GM04504 (cell line): ENCODE results near the gene LRRK1.

ENCODE experiments used
- DNase-seq: peaks from one replicate; pipeline ENCODE4 v3.0.0-alpha.2; 2012; ENCODE audit warnings: low read depth

LRRK1 gene

DNA sequence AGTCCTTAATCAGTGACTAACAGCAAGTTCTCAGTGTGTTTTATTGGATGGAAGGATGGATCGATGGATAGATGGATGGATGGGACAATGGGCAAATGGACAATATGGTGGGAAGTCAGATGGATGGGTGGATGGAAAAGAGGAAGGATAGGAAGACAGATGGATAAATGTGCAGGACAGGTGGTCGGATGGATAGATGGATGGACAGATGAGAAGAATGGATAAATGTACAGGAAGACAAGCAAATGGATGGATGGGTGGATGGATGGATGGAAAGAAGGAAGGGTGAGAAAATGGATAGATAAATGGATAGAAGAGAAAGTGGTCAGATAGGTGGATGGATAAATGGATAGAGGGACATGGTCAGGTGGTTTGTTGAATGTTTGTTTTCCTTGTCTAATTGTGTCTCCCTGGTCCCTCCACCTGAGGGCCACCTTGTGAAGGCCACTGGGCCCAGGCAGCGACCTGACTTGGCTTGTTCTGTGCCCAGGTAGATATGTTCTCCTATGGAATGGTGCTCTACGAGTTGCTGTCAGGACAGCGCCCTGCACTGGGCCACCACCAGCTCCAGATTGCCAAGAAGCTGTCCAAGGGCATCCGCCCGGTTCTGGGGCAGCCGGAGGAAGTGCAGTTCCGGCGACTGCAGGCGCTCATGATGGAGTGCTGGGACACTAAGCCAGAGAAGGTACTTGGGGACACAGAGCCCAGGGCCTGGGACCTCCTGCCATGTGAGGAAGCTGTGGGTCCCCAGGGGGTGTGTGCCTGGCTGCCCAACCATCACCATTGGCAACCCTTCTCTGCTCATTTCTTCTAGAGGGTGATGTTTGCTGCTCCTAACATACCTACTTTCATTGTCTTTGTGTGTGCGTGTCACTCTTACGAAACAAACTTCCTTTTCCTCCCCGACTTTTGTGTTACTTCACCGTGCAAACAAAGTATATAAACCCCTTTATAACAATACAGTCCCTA is 137.5 kb downstream of the LRRK1 start:
- DNase-seq, result no peak

DNA sequence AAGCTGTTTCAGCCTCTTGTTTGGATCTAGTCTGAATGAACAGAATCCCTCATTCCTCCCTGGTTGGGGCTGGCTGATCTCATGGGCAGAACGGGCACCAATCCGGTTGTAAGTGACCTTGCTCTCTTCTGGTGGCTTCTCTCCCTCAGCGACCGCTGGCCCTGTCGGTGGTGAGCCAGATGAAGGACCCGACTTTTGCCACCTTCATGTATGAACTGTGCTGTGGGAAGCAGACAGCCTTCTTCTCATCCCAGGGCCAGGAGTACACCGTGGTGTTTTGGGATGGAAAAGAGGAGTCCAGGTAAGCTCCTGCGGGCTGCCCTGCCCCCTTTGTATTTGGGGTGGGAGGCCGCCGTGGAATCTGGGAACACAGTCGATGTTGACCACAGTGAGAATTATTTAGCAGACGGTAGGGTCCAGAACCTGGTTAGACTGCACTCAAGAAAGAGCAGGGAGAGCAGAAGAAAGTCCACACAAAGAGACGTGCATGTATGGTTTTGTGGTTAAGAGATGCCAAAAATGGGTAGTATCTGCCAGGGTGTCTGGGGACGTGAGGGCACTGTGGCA is 138.8 kb downstream of the LRRK1 start:
- no peak for DNase-seq

DNA sequence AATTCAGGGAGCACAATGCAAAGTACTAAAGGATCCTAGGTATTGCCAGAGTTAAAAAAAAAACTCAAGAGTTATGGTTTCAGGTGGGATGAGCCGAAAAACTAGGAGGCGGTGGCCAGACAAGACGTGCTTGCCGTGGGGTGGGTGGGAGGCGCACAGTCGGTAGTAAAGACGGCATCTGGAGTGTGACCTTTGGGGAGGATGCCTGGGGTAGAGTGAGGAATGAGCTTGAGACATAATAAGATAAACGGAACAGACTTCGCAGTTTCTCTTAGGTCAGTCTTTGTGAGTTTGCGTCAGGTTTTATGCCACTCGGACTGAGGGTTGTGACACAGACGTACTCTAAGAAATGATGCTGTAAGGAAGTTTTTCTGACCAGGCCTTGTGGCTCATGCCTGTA is 139.6 kb downstream of the LRRK1 start:
- no peak for DNase-seq

GRCh38 chr15:101059381-101060341 is 140.5 kb downstream of the LRRK1 start:
- no peak for DNase-seq

- DNase-seq, result no peak
These were observed 141.7 kb downstream of the LRRK1 start for GRCh38 chr15:101060576-101061551.

DNA sequence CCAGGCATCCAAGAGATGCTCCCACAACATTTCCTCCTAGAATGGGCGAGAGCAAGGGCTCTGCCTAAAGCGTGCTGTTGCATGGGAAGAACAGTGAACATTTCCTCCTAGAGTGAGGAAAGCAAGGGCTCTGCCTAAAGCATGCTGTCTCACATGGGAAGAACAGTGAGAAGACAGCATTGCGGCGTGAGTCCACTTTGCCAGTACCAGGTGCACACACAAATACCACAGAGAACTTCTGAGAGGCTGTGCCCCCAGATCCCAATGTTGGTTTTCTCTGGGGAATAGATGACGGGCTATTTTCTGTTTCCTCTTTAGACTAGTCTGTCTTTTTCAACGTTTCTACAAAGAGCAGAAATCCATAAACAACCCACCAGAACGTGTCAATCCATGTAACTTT is 142.9 kb downstream of the LRRK1 start:
- DNase-seq, result no peak

DNA sequence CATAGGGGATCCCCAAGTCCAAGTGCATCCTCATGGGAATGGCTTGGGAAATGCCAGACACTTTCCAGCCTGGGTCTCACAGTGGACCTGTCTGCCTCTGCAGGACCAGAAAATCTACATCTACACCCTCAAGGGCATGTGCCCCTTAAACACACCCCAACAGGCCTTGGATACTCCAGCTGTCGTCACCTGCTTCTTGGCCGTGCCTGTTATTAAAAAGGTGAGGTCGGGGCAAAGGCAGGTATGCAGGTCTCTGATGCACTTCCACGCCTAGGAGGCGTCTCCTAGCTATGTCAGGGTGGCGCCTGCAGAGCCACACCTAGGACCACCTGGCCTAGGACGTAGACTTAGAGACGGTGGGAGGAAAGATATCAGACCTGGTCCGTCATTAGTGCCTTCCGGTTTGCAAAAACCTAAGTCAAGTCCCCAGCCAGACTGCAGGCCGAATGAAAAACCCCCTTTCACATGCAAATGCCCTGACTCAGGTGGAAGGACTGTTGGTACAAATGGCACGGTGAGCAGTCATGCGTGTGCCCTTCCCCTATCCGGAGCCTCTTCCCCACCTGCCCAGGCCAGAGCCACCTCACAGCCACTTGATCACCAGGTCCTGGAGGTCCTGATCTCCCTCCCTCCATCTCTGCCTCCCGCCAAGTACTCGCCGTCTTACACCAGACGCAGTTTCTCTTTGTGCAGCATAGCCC is 143.5 kb downstream of the LRRK1 start:
- no peak for DNase-seq

GRCh38 chr15:101063212-101063611 is 144.1 kb downstream of the LRRK1 start:
- DNase-seq, result no peak

- DNase-seq, result no peak
These were observed 145.0 kb downstream of the LRRK1 start for GRCh38 chr15:101063891-101064794.

GRCh38 chr15:101064795-101065569 is 145.8 kb downstream of the LRRK1 start:
- DNase-seq, result no peak

- no peak for DNase-seq
These were observed 146.5 kb downstream of the LRRK1 start for GRCh38 chr15:101065570-101066221.

DNA sequence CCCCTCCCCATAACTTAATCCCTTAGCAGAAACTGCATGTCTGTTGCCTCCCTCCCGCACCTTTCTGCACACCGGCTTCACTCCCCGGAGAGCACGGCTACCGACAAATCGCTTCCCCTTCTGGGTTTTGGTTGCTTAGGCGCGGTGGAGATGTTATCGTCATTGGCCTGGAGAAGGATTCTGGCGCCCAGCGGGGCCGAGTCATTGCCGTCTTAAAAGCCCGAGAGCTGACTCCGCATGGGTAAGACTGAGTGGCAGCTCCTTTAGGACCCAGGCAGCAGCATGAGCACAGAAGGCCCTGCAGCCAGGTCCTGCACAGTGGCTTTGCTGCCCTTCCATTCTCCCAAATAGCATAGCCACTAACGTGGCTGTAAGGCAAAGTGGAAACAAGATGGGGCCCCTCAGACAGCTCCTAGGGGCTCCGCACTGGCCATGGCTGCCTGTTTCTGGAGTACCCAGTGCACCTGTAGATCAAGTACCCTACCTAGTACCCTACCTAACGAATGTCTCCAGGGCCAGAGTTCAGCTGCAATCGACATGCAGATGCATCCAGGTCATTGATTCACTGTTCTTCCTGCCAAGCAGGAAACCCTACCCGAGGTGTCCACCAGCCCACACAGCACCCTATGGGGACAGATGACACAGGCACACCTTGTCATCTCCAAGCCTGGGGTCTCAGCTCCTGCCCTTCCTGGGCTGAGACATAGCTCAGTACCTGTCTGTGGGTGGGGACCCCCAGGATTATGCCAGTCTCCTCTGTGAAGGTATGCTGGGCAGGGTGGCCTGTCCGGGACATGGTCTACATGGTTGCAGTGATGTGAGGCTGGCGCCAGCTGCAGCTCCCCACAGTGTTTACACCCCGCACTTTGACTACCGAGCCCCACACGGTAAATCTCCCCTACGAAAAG is 147.6 kb downstream of the LRRK1 start:
- DNase-seq, result no peak

DNA sequence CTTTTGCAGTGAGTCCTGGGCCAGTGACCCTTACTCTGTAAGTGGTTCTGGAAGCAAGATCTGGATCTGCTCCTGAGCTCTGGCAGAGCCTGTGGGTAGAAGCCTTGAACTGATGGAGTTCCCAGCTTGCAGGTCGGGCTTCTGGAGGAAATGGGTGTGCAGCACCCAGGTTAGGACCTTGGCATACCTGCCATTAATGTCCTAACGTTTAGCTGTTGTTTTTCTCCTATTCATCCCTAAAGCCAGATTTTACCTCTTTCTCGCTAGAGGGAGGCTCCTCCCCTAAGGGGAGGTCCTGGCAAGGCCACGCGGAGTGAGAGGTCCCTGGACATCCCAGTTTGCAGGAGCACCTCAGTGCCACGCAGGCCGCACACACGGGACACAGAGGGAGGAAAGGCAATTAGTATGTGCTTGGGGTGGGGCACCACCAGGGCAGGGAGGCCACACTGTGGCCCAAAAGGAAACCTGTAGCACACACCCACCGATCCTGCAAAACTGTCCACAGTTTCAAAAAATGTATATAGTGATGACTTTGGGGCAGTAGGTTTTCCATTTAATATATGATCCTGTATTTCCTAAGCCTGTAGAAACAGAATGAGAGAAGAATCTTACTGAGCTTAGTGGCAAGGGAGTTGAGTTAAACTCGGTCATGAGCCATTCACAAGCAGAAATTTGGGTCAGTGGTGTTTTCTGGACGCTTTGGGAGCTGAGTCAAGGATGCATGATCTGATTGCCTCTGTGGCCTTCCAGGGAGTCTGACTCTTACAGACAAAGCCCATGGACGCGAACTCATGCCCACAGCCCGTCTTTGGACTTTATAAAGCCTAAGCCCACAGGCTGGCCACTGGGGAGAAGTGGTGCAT is 148.7 kb downstream of the LRRK1 start:
- no peak for DNase-seq

DNA sequence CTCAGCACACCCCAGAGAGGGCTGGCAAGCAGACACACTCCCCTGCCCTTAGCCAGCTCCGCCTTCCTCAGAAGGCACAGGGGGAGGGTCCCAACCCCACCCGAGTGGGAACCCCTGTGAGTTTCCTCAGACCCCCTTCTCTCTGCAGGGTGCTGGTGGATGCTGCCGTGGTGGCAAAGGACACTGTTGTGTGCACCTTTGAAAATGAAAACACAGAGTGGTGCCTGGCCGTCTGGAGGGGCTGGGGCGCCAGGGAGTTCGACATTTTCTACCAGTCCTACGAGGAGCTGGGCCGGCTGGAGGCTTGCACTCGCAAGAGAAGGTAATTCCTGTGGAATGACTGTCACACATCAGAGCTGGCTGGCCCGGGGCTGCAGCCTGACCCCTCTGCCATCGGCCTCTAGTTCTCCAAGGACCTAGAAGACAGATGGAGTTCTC is 149.4 kb downstream of the LRRK1 start:
- DNase-seq, result no peak

DNA sequence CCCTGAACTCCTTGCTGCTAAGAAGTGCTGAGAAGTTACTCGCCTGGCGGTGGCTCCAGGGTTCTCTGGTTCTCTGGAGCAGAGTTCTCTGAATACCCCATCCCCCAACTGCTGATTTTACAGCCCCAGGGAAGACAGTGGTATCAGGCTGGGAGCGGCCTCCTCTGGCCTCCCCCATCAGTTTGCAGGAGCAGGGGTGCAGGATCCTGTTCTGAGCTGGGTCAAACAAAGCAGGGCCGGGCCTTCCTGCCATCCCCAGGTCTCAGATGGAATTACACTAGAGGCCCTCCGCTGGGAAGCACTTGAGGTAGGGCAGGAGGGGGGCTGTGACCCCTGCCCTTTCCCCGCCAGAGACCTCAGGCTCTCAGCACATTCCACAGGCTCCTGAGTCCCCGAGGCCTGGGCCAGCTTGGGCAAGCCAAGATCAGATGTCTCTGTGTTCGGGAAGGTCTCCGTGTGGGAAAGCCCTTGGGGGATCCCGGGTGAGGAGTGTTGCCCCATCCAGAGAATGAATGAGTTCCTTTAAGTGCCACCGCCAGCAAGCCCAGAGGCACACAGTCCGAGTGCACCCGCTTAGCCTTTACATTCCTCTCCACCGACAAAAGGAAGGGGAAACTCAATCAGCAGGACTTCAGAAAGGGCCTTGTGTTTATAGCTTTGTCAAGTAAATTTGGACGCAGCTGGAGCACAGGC is 149.9 kb downstream of the LRRK1 start:
- no peak for DNase-seq

- no peak for DNase-seq
These were observed 150.5 kb downstream of the LRRK1 start for GRCh38 chr15:101069654-101069973.
